ENCODE data around the gene ST6GALNAC6.

ST6GALNAC6 gene

GRCh38 chr9:127857278-127857677 is 42.1 kb downstream of the ST6GALNAC6 start:
- TF ChIP-seq CTCF (IDR thresholded peaks at IDR 0.05) (no peak), ZFX (IDR thresholded peaks at IDR 0.05; ENCODE audit: borderline replicate concordance) (no peak)
- no peak overlapping the region for H3K27ac ChIP-seq

- no peak overlapping the region for H3K27ac ChIP-seq
- TF ChIP-seq CTCF (IDR thresholded peaks at IDR 0.05), result no peak
- no peak for TF ChIP-seq ZFX (IDR thresholded peaks at IDR 0.05; ENCODE audit: borderline replicate concordance)
Measured at GRCh38 chr9:127856729-127857116, 42.7 kb downstream of the ST6GALNAC6 start.

GRCh38 chr9:127856094-127856728 is 43.2 kb downstream of the ST6GALNAC6 start:
- no peak overlapping the region for H3K27ac ChIP-seq
- TF ChIP-seq ZFX (IDR thresholded peaks at IDR 0.05; ENCODE audit: borderline replicate concordance), result no peak
- TF ChIP-seq CTCF (IDR thresholded peaks at IDR 0.05), result no peak

GRCh38 chr9:127855522-127855921 is 43.9 kb downstream of the ST6GALNAC6 start:
- no peak for TF ChIP-seq CTCF (IDR thresholded peaks at IDR 0.05)
- no peak for TF ChIP-seq ZFX (IDR thresholded peaks at IDR 0.05; ENCODE audit: borderline replicate concordance)
- H3K27ac ChIP-seq, result no peak overlapping the region

GRCh38 chr9:127854960-127855359 is 44.4 kb downstream of the ST6GALNAC6 start:
- H3K27ac ChIP-seq, result no peak overlapping the region
- TF ChIP-seq ZFX (IDR thresholded peaks at IDR 0.05; ENCODE audit: borderline replicate concordance) (no peak), CTCF (IDR thresholded peaks at IDR 0.05) (no peak)

- TF ChIP-seq ZFX (IDR thresholded peaks at IDR 0.05; ENCODE audit: borderline replicate concordance), result no peak
- TF ChIP-seq CTCF (IDR thresholded peaks at IDR 0.05), result no peak
- H3K27ac ChIP-seq, result no peak within 1 kb of the TSS
Measured at GRCh38 chr9:127854184-127854806, 45.1 kb downstream of the ST6GALNAC6 start, which contains the start of gene ENG. Gene ENG (minus strand): TSS chr9:127854658. CDS start chr9:127854355, 303 bp downstream.

All from 22Rv1 (cell line).